H9 (cell line): Measurements from ENCODE around the gene STK24. TPM values are rescaled to one million over a fixed set of nuclear protein-coding genes. Genes with fewer than 3 reads are reported as not detected.

Experiments
- DNase-seq: peaks from one replicate; pipeline ENCODE4 v3.0.0-alpha.2; 2017
- H2AFZ ChIP-seq: one replicate; pipeline ENCODE4 v1.6.1; 2013; ENCODE audit warnings: mild to moderate bottlenecking, low read length, control low read depth, moderate library complexity
- H2AK5ac ChIP-seq: 2 replicates; pipeline ENCODE4 v1.6.1; 2013; ENCODE audit warnings: low read length, control low read depth, mixed read lengths; ENCODE audit not compliant: insufficient read length
- H2BK120ac ChIP-seq: one replicate; pipeline ENCODE4 v1.6.1; 2013; ENCODE audit warnings: low read depth, mild to moderate bottlenecking, low read length, control low read depth, inconsistent platforms; ENCODE audit not compliant: poor library complexity, severe bottlenecking
- H2BK12ac ChIP-seq: 2 replicates; pipeline ENCODE4 v1.6.1; 2013; ENCODE audit warnings: low read length, control low read depth, mixed read lengths, low read depth; ENCODE audit not compliant: insufficient read length
- H2BK15ac ChIP-seq: 2 replicates; pipeline ENCODE4 v1.6.1; 2013; ENCODE audit warnings: low read depth, low read length, control low read depth
- H2BK20ac ChIP-seq: one replicate; pipeline ENCODE4 v1.6.1; 2013; ENCODE audit warnings: low read depth, mild to moderate bottlenecking, low read length, control low read depth, inconsistent platforms; ENCODE audit not compliant: poor library complexity, severe bottlenecking
- H2BK5ac ChIP-seq: 2 replicates; pipeline ENCODE4 v1.6.1; 2013; ENCODE audit warnings: low read length, control low read depth, mixed read lengths; ENCODE audit not compliant: insufficient read length
- H3K14ac ChIP-seq: 2 replicates; pipeline ENCODE4 v1.6.1; 2013; ENCODE audit warnings: low read length, control low read depth; ENCODE audit not compliant: insufficient read depth
- H3K18ac ChIP-seq: 2 replicates; pipeline ENCODE4 v1.6.1; 2013; ENCODE audit warnings: low read depth, mild to moderate bottlenecking, mixed read lengths, low read length, control low read depth; ENCODE audit not compliant: insufficient read length
- H3K23ac ChIP-seq: 2 replicates; pipeline ENCODE4 v1.6.1; 2013; ENCODE audit warnings: low read length, control low read depth, mixed read lengths, low read depth; ENCODE audit not compliant: insufficient read length
- H3K23me2 ChIP-seq: 2 replicates; pipeline ENCODE4 v1.6.1; 2013; ENCODE audit warnings: low read depth, mild to moderate bottlenecking, mixed read lengths, low read length, control low read depth; ENCODE audit not compliant: insufficient read length, poor library complexity, severe bottlenecking
- H3K27ac ChIP-seq: 2 replicates; pipeline ENCODE4 v1.5.1; 2013; ENCODE audit warnings: low read length, control low read depth, mixed read lengths, low read depth; ENCODE audit not compliant: insufficient read length
- H3K27me3 ChIP-seq: 2 replicates; pipeline ENCODE4 v1.6.1; 2013; ENCODE audit warnings: low read length, control low read depth, inconsistent platforms; ENCODE audit not compliant: insufficient read depth
- H3K4ac ChIP-seq: 2 replicates; pipeline ENCODE4 v1.6.1; 2013; ENCODE audit warnings: low read depth, mild to moderate bottlenecking, control low read depth, inconsistent platforms, low read length, moderate library complexity
- H3K4me1 ChIP-seq: 2 replicates; pipeline ENCODE4 v1.6.1; 2013; ENCODE audit warnings: low read length, control low read depth, inconsistent platforms; ENCODE audit not compliant: insufficient read depth
- H3K4me2 ChIP-seq: 2 replicates; pipeline ENCODE4 v1.6.1; 2013; ENCODE audit warnings: low read length, control low read depth, mixed read lengths; ENCODE audit not compliant: insufficient read length, insufficient read depth
- H3K56ac ChIP-seq: 2 replicates; pipeline ENCODE4 v1.6.1; 2013; ENCODE audit warnings: low read depth, mild to moderate bottlenecking, mixed read lengths, low read length, control low read depth; ENCODE audit not compliant: insufficient read length
- H3K79me1 ChIP-seq: 2 replicates; pipeline ENCODE4 v1.6.1; 2013; ENCODE audit warnings: low read depth, mild to moderate bottlenecking, moderate library complexity, low read length, control low read depth, inconsistent platforms; ENCODE audit not compliant: insufficient read depth, poor library complexity, severe bottlenecking
- H3K79me2 ChIP-seq: 2 replicates; pipeline ENCODE4 v1.6.1; 2013; ENCODE audit warnings: low read length, control low read depth, inconsistent platforms; ENCODE audit not compliant: insufficient read depth
- H3K9ac ChIP-seq: 2 replicates; pipeline ENCODE4 v1.6.1; 2013; ENCODE audit warnings: low read length, control low read depth, mixed read lengths; ENCODE audit not compliant: insufficient read length; ENCODE audit errors: extremely low read depth
- H3K9me3 ChIP-seq: one replicate; pipeline ENCODE4 v1.6.1; 2013; ENCODE audit warnings: low read depth, low read length, inconsistent platforms; ENCODE audit not compliant: control insufficient read depth
- H3T11ph ChIP-seq: one replicate; pipeline ENCODE4 v1.6.1; 2013; ENCODE audit warnings: mild to moderate bottlenecking, low read length, control low read depth, inconsistent platforms
- H4K20me1 ChIP-seq: one replicate; pipeline ENCODE4 v1.6.1; 2013; ENCODE audit not compliant: control insufficient read depth, insufficient read length, insufficient read depth
- H4K5ac ChIP-seq: 2 replicates; pipeline ENCODE4 v1.6.1; 2013; ENCODE audit warnings: low read depth, mild to moderate bottlenecking, mixed read lengths, low read length, control low read depth; ENCODE audit not compliant: insufficient read length
- H4K8ac ChIP-seq: replicated peaks from 2 replicates; pipeline ENCODE4 v1.6.1; 2013; ENCODE audit warnings: low read length, control low read depth, mixed read lengths, low read depth; ENCODE audit not compliant: insufficient read length
- H4K91ac ChIP-seq: 2 replicates; pipeline ENCODE4 v1.6.1; 2013; ENCODE audit warnings: low read depth, mild to moderate bottlenecking, moderate library complexity, mixed read lengths, low read length, control low read depth; ENCODE audit not compliant: insufficient read length
- H3K27ac Mint-ChIP-seq, 3 experiments: 2 replicates in 2 of 3; 3 replicates in 1 of 3; pipeline ENCODE4 v1.8.0; 2020 to 2021; ENCODE audit warnings: mixed read lengths in 3 of 3, mild to moderate bottlenecking in 1 of 3, moderate library complexity in 1 of 3
- H3K27me3 Mint-ChIP-seq: 2 replicates; pipeline ENCODE4 v1.8.0; 2021; ENCODE audit warnings: low read depth, mild to moderate bottlenecking, moderate library complexity, mixed read lengths
- H3K36me3 Mint-ChIP-seq, 3 experiments: 2 replicates in 2 of 3; 3 replicates in 1 of 3; pipeline ENCODE4 v1.8.0; 2020 to 2021; ENCODE audit warnings: low read depth in 3 of 3, mixed read lengths in 3 of 3; ENCODE audit not compliant: insufficient read depth in 1 of 3
- H3K4me1 Mint-ChIP-seq, 2 experiments: 2 replicates each; pipeline ENCODE4 v1.8.0; 2020; ENCODE audit warnings: mixed read lengths in 2 of 2
- H3K4me3 Mint-ChIP-seq, 2 experiments: 2 replicates in 1 of 2; 3 replicates in 1 of 2; pipeline ENCODE4 v1.8.0; 2020 to 2021; ENCODE audit warnings: mild to moderate bottlenecking in 2 of 2, mixed read lengths in 2 of 2, moderate library complexity in 1 of 2
- H3K9me3 Mint-ChIP-seq, 2 experiments: 2 replicates in 1 of 2; 3 replicates in 1 of 2; pipeline ENCODE4 v1.8.0; 2020; ENCODE audit warnings: mild to moderate bottlenecking in 2 of 2, mixed read lengths in 2 of 2, moderate library complexity in 1 of 2
- WGBS: extraction: QIAGEN DNeasy Blood & Tissue Kit; methylation state at CpG from one replicate; pipeline ENCODE4 v1.1.7; 2013; ENCODE audit warnings: missing lambda C conversion rate, low lambda C conversion rate, mixed read lengths; ENCODE audit not compliant: insufficient read length; ENCODE audit errors: extremely low coverage; 5-methylcytosine and 5-hydroxymethylcytosine counted together
- total RNA-seq: library from RNA; stranded (reverse); gene quantifications from 2 replicates; pipeline ENCODE4 v1.2.1, GENCODE V29; 2021
- TF ChIP-seq, protein P1 (sequence below): fragments of 200-600 bp; sonication (generic); conservative IDR thresholded peaks from 3 replicates; pipeline ENCODE4 v1.8.0; 2021; ENCODE audit warnings: antibody characterized with exemption, mild to moderate bottlenecking

Gene STK24
- total RNA-seq, 1 experiment from 2014 or later = 134 TPM

DNA sequence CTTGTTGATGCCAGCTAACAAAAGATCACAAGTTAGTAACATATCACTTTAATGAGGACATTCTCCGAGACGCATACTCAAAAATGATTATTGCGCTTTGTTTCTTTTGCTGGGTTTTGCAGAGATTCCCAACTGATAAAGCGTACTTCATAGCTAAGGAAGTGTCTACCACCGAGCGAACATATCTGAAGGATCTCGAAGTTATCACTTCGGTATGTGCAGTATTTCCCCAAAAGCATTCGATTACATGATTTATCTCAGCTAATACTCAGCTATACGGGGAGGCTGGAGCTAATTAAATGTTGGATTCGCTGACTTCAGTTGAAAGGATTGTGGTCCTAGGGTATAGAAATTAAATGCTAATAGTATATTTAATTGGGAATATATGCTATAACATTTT is 166.3 kb downstream of the STK24 start:
- Histone ChIP-seq H3K9ac (no peak overlapping the region), H2BK15ac (no peak overlapping the region), H3K79me1 (no peaks in the 10 kb centered on the region), H2BK20ac (no peak overlapping the region), H3K79me2 (no peaks in the 10 kb centered on the region), H3K18ac (no peak overlapping the region), H3K56ac (no peak overlapping the region), H3K4me2 (no peak overlapping the region), H4K91ac (no peak overlapping the region), H3K23me2 (no peaks in the 10 kb centered on the region), H2AFZ (no peak overlapping the region), H3K27ac (no peak overlapping the region), H2AK5ac (no peak overlapping the region), H2BK12ac (no peak overlapping the region), H4K5ac (no peak overlapping the region), H3K9me3 (no peaks in the 10 kb centered on the region), H3K4ac (no peak overlapping the region), H2BK5ac (no peak overlapping the region), H3K14ac (no peak overlapping the region), H3K4me1 (no peaks in the 10 kb centered on the region), H3K23ac (no peak overlapping the region), H3T11ph (no peak overlapping the region), H4K20me1 (no peaks in the 10 kb centered on the region), H2BK120ac (no peak overlapping the region), H3K27me3 (no peaks in the 10 kb centered on the region), H4K8ac (no peak overlapping the region)
- Mint-ChIP-seq H3K27ac (no peak overlapping the region), H3K9me3 (no peaks in the 10 kb centered on the region), H3K27me3 (no peaks in the 10 kb centered on the region; the same call in 1 of the 2 replicates), H3K4me3 (no peak overlapping the region), H3K36me3 (peaks cover 4 to 43% (median 43%) of the 10 kb centered on the region in 3 experiments; a peak in 6 of 7 replicates), H3K4me1 (0 out of 4 replicates have a peak, but pooled peaks cover 0 to under 1% of the 10 kb centered on the region in 2 experiments)
- TF ChIP-seq, protein P1, sequence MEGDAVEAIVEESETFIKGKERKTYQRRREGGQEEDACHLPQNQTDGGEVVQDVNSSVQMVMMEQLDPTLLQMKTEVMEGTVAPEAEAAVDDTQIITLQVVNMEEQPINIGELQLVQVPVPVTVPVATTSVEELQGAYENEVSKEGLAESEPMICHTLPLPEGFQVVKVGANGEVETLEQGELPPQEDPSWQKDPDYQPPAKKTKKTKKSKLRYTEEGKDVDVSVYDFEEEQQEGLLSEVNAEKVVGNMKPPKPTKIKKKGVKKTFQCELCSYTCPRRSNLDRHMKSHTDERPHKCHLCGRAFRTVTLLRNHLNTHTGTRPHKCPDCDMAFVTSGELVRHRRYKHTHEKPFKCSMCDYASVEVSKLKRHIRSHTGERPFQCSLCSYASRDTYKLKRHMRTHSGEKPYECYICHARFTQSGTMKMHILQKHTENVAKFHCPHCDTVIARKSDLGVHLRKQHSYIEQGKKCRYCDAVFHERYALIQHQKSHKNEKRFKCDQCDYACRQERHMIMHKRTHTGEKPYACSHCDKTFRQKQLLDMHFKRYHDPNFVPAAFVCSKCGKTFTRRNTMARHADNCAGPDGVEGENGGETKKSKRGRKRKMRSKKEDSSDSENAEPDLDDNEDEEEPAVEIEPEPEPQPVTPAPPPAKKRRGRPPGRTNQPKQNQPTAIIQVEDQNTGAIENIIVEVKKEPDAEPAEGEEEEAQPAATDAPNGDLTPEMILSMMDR = no peak
- no CpG with 5 or more reads among the region's 11 CpGs for WGBS
- DNase-seq = no peak
